Adrenal gland (tissue), 5 donors: Measurements from ENCODE around the gene ZNF530.

ENCODE experiments used
- POLR2A ChIP-seq, 2 donors: fragments of 450-650 bp; IDR thresholded peaks; one replicate each; pipeline ENCODE4 v1.6.1; 2017; ENCODE audit warnings: antibody characterized with exemption in 2 of 2, mild to moderate bottlenecking in 2 of 2, moderate library complexity in 1 of 2
- TF ChIP-seq, protein P1 (sequence below), 6 experiments: fragments of 450-650 bp in 4 of 6; fragments of 200-600 bp in 2 of 6; sonication (generic) in 1 of 6; IDR thresholded peaks; 1 replicate in 5 of 6; 2 replicates in 1 of 6; pipeline versions ENCODE4 v1.5.1 to v1.8.0; 2016 to 2021; ENCODE audit warnings: antibody characterized with exemption in 6 of 6, mild to moderate bottlenecking in 2 of 6, moderate library complexity in 1 of 6
- donor health status: DM: no; HTN: no; CAD: no.

DNA sequence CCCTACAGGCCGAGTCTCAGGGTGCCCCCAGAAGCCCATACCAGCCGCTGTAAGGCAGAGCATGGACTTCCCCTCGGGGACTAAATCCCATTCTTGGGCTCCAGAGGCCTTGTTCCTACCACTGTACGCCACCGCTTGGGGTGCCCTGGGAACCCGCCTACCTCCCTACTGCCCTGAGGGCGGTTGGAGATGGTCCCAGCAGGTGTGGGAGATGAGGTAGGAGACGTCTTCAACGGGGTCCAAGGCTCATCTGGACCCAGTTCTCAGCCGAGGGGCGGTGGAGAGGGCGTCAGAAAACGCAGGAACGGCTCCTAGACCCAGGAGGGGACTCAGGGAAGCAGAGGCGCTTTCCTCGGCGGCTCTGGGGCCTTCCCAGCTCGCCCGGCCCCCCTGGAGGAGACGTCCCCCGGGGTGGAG lies 16.6 kb upstream of the ZNF530 start:
- TF ChIP-seq, protein P1, sequence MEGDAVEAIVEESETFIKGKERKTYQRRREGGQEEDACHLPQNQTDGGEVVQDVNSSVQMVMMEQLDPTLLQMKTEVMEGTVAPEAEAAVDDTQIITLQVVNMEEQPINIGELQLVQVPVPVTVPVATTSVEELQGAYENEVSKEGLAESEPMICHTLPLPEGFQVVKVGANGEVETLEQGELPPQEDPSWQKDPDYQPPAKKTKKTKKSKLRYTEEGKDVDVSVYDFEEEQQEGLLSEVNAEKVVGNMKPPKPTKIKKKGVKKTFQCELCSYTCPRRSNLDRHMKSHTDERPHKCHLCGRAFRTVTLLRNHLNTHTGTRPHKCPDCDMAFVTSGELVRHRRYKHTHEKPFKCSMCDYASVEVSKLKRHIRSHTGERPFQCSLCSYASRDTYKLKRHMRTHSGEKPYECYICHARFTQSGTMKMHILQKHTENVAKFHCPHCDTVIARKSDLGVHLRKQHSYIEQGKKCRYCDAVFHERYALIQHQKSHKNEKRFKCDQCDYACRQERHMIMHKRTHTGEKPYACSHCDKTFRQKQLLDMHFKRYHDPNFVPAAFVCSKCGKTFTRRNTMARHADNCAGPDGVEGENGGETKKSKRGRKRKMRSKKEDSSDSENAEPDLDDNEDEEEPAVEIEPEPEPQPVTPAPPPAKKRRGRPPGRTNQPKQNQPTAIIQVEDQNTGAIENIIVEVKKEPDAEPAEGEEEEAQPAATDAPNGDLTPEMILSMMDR (IDR thresholded peaks at IDR 0.05) = no peak
- TF ChIP-seq POLR2A (IDR thresholded peaks at IDR 0.05) = no peak
